GM12873 (cell line): ENCODE data around the gene TIGD4.

Source experiments
- TF ChIP-seq, protein P1 (sequence below): IDR thresholded peaks from 2 replicates; pipeline ENCODE4 v1.5.1; 2012; ENCODE audit warnings: low read depth, mild to moderate bottlenecking, moderate library complexity, low read length, control low read depth; ENCODE audit not compliant: insufficient read depth; ENCODE audit errors: missing control alignments

The TIGD4 gene

DNA sequence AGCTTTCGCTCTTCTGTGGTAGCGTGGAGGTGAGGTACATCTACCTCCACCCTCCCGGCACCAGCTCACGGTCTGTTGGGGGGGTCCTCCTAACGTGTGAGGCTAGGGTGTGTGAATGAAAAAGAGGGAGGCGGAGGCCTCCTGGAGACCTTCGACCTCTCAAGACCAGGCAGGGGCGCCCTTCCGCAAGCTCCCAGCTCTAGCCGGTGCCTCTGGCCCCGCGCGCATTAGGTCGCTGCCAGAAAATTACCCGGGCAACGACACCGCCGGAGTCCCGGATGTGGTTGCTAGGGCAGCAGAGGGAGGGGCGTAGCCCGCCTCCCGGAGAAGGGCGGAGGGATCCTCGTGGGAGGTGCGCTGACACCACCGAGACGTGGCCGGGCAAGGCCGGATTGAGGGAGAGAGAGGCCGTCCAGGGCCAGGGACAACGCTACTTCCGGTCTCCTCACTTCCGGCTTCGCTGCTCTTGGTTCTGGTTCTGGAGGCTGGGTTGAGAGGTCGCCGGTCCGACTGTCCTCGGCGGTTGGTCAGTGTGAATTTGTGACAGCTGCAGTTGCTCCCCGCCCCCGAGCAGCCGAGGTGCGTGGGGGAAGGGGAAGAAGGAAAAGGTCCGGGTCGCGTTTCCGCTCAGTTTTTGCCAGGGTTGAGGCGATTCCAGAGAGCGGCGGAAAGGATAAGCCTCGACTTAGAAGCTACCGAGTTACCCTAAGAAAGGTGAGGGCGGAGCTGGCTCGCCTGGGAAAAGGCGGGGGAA, at the start of gene TIGD4, which contains the start of gene ARFIP1:
TSS of gene TIGD4 (minus strand) at position 218 of the 754 bp plus-strand sequence. CDS start 8,726 bp downstream, outside the sequence.
TSS of gene ARFIP1 (plus strand) at position 442 of the 754 bp plus-strand sequence. CDS start 49,680 bp downstream, outside the sequence.
- TF ChIP-seq, protein P1, sequence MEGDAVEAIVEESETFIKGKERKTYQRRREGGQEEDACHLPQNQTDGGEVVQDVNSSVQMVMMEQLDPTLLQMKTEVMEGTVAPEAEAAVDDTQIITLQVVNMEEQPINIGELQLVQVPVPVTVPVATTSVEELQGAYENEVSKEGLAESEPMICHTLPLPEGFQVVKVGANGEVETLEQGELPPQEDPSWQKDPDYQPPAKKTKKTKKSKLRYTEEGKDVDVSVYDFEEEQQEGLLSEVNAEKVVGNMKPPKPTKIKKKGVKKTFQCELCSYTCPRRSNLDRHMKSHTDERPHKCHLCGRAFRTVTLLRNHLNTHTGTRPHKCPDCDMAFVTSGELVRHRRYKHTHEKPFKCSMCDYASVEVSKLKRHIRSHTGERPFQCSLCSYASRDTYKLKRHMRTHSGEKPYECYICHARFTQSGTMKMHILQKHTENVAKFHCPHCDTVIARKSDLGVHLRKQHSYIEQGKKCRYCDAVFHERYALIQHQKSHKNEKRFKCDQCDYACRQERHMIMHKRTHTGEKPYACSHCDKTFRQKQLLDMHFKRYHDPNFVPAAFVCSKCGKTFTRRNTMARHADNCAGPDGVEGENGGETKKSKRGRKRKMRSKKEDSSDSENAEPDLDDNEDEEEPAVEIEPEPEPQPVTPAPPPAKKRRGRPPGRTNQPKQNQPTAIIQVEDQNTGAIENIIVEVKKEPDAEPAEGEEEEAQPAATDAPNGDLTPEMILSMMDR: peak; percentile 51

DNA sequence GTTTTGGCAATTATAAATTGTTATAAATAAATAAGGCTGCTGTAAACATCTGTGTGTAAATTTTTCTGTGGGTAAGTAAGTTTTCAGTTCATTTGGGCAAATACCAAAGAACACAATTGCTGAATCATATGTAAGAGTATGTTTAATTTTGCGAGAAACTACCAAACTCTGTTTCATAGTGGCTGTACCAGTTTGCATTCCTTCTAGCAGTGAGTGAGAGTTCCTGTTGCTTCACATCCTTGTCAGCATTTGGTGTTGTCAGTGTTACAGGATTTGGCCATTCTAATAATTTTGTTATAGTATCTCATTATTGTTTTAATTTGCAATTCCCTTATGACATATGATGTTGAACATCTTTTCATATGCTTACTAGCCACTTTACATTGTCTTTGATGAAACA, 48.6 kb upstream of the TIGD4 start:
- TF ChIP-seq, protein P1: no peak

DNA sequence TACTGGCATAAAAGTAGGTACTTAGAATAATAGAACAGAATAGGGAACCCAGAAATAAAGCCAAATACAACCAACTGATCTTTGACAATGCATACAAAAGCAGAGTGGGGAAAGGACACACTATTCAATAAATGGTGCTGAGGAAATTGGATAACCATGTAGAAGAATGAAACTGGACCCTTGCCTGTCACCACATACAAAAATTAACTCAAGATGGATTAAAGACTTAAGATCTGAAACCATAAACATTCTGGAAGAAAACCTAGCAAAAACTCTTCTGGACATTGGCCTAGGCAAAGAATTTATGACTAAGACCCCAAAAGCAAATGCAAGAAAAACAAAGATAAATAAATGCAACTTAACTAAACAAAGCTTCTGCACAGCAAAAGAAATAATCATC, 45.8 kb upstream of the TIGD4 start:
- TF ChIP-seq, protein P1: no peak

DNA sequence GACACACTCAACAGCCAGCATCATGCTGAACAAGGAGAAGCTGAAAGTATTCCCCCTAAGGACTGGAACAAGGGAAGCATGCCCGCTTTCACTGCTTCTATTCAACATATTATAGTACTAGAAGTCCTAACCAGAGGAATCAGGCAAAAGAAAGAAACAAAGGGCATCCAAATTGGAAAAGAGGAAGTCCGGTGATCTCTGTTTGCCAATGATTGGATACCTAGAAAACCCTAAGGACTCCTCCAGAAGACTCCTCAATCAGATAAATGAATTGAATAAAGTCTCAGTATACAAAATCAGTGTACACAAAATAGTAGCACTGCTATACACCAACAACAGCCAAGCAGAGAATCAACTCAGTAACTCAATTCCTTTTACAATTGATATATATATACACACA, 45.0 kb upstream of the TIGD4 start:
- TF ChIP-seq, protein P1: no peak

DNA sequence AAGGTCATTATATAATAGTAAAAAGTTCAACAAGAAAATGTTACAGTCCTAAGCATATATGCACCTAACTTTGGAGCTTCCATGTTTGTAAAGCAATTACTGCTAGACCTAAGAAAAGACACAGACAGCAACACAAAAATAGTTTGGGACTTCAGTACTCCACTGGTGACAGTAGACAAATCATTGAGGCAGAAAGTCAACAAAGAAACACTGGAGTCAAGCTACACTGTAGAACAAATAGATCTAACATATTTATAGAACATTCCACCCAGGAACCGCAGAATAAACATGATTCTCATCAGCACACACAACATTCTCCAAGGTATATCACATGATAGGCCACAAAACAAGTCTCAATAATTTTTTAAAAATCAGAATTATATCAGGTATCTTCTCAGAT, 42.8 kb upstream of the TIGD4 start:
- TF ChIP-seq, protein P1: no peak

DNA sequence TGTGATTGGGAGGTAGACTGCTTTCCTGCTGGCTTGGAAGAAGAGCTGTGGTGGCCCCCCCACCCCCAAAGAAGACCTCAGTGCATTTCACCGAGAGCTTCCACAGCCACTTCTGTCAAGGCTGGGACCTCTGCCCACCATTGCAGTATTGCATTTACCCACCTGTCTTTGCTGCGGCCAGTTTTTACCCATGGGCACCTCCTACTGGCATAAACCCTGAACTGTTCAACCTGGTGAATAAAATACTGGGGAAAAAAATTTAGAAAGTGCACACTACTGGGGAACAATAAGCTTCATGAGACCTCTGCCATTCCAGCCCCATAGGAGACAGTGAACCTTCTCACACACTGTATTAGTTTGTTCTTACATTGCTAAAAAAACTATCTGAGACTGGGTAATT, 40.5 kb upstream of the TIGD4 start:
- TF ChIP-seq, protein P1: peak; percentile 13

DNA sequence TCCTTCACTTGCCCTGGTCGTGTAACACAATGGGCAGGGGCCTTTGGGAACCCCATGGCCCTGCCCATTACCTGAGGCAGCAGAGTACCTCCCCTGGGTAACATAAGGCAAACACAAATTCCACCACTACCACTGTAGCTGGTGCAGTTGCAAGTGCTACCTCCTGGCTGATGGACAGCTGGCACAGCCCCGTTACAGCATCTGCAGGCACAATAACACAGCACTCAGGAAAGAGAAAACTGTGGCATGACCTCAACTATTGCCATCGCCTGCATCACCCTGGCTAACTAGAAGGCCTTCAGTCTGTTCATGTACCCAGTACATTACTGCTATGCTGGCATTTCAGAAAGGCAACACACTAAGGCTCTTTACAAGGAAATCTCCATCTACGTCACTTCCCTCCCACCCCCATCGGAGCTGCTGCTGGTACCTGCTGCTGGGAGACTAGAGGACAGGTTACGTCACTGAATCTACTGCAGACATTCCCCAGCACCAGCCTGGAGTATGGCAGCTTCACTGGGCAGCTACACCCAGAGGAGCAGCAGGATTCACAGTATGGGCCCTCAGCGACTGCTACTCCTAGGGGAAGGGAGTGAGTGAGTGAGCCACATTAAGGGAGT, 39.6 kb upstream of the TIGD4 start:
- TF ChIP-seq, protein P1: no peak
